A549 treated with Mapracorat at 1 μM for 4 hours (cell line): Measurements from ENCODE around the gene TSC22D4. TPM values are rescaled to one million over a fixed set of nuclear protein-coding genes. Genes with fewer than 3 reads are reported as not detected.

ENCODE experiments used
- total RNA-seq: library from RNA; stranded (reverse); fragments of 200-300 nt; extraction: Qiagen RNA extraction; gene quantifications from 5 replicates; pipeline ENCODE4 v1.2.3, GENCODE V29; 2022

Gene TSC22D4
- total RNA-seq, result 43.7 to 57.5 TPM (median 54.5 TPM) in 5 replicates

DNA sequence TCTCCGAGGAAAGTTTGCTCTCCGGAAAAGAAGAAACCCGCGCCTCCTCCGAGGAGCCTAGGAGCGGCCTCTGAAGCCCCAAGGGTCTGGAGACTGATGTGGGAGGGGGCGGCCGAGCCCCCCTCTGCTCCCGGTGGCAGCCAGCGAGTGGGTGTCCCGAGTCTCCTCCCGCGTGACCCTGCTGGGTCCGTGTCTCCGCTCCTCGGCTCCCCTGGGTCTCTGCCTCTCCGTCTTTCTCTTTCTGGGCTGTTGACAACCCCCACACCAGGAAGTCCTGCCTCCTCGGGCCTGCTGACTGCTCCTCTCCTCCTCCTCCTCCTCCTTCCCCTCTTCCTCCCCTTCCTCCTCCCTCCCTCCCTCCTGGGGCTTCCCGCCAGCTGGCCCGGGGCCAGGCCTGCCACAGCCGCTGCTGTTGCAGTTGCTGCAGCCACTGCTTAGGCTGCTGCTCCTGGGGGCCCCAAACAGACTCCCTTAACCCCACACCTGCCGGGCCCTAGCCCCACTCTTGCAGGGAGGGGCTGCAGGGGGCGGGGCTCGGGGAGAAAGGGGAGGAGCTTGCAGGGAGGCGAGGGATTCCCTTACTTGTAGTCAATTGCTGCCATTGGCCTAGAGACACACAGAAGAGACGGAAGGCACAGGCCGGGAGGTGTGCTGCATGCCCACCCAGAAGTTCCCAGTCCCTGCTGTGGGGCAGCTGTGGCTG is at the start of gene TSC22D4:
Gene TSC22D4, minus strand, starts transcription at position 257 of the 703 bp plus-strand sequence. CDS start 1,176 bp downstream, outside the sequence.

DNA sequence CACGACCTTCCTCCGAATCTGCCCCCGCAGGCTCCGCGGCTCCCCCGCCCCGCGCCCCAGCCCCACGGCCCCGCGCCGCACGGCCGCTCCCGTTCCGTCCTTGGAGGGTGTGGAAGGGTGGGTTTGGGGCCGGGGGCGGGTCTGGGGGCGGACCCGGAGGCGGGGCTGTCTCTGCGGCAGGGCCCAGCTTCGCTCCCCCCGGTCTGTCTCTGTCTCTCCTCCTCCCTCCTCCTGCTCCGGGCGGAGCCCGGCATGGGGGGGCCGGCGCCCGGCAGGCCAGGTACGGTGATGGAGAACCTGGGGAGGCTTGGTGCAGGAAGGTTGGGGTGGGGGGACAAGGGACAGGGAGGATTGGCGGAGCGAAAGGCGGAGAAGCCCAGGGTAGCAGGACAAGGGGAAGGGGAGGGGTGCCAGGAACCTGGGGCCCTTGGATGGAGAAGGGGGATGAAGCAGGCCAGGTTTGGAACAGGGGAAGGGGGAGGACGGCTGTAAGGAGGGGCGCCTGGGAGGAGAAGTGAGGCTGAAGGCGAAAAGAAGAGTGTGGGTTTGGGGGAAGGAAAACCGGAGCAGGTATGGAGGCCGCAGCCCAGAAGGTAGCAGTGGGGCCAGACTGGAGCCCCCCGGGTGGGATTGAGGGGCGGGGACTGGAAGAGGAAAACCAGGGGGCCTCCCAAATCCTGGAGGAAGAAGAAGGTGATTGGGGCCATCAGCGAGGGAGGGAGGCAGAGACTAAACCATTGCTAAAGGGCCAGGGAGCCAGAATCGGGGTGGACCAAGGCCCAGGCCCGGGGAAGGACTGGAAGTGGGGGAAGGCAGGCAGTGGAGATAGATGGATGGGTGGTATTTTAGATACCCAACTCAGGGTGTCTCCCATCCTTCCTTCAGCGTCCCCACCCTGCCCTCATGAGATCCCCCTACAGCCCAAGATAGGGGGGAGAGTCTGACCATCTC is 5.0 kb upstream of the TSC22D4 start, which contains the start of gene NYAP1:
Gene NYAP1, plus strand, starts transcription at position 206 of the 951 bp plus-strand sequence. CDS start 1,385 bp downstream, outside the sequence.

DNA sequence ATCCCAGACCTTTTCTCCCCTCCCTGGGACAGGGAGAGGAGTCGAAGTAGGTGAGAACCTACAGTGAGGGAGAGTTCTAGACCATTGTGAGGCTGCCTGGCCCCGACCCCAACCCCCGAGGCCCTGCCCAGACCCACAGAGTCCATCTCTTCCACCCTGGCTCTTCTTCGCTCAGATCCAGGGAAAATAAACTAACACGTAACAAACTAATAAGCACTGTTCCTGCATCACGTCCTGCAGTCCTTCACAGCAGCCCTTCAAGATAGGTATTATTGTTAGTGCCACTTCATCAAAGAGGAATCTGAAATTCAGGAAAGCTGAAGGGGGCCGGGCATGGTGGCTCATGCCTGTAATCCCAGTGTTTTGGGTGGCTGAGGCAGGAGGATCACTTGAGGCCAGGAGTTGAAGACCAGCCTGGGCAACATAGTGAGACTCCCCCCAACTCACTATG is 14.8 kb downstream of the TSC22D4 start, which contains the start of gene SPACDR:
Gene SPACDR, minus strand, starts transcription at position 51 of the 451 bp plus-strand sequence. CDS start 235 bp downstream, outside the sequence.

DNA sequence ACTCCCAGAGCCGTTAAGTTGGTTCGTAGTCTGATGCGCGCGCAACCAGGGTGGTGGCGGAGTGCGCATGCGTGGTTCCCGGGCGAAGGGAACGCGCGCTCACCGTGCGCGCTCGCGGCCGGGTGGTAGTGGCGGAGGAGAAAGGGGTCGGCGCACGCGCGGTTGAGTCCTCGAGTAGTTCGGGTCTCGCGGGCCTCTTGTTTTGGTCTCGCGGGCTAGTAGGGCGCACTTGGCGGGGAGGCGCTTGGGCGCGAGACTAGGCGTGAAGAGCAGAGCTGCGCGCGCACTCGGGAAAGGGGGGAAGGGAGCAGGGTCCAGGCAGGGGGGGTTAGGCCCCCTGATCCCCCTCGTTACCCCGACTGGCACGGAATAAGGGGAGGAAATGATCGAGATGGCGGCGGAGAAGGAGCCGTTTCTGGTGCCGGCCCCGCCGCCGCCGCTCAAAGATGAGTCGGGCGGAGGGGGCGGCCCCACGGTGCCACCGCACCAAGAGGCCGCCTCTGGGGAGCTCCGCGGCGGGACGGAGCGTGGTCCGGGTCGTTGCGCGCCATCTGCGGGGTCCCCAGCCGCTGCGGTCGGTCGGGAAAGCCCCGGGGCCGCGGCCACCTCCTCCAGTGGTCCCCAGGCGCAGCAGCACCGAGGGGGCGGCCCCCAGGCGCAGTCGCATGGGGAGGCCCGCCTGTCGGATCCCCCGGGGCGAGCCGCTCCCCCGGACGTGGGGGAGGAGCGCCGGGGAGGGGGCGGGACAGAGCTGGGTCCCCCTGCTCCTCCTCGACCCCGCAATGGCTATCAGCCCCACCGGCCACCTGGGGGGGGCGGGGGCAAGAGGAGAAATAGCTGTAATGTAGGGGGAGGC is 49.1 kb downstream of the TSC22D4 start, which contains the start of gene MEPCE:
Gene MEPCE, plus strand, starts transcription at position 195 of the 856 bp plus-strand sequence. Its CDS starts 188 bp downstream, at position 383.

DNA sequence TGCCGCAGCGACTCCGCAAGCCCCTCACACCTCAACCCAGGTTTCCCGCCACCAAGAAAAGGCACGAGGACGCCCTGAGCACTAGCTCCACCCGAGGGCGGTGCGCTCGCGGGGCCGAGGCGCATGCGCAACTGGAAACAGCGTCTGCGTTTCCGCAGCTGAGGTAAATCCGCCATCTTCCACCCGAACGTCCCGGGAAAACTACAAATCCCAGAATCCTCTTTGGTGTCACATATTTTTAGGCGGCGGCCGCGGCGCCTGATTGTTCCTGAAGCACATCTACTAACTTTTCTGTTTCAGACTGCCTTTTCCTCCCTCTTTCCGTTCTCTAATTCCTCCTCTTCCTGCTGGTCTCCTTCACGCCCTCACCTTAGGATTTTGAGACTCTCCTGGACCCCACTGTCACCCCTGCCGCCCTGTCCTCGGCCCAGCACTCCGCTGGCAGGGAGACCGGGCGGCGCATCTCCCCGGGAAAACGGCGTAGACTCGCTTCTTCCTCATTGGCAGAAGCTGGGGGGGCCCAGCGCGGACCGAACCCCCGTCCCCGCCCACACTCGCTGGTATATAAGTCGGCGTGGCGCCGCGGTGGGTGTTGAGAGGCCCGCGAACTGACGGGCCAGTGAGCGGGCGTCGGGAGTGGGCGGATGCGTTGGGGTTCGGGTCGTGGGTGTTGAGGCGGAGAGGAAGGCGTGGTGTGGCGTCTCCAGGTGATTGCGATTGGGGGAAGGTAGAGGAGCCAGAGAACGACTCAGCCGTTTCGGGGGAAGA is 50.6 kb downstream of the TSC22D4 start, which contains the start of gene ZCWPW1:
Gene ZCWPW1, minus strand, starts transcription at position 505 of the 768 bp plus-strand sequence. CDS start 8,054 bp downstream, outside the sequence.

Other genes with a start within 250 kb of the TSC22D4 start
- gene SPDYE3, start 171.5 kb downstream of the TSC22D4 start, total RNA-seq, result not detected in 5 replicates
- gene PILRB, start 121.1 kb downstream of the TSC22D4 start, total RNA-seq, result 21.1 to 37.1 TPM (median 26.3 TPM) in 5 replicates
- 4.1 to 6.3 TPM (median 4.4 TPM) in 5 replicates for gene PILRA, start 105.7 kb downstream of the TSC22D4 start, total RNA-seq
- 0.85 to 1.9 TPM (median 1.3 TPM) in 5 replicates for gene ZCWPW1, start 50.5 kb downstream of the TSC22D4 start, total RNA-seq
- gene MEPCE, start 49.4 kb downstream of the TSC22D4 start, total RNA-seq, result 38.4 to 47.7 TPM (median 42.2 TPM) in 5 replicates
- 31.6 to 58.1 TPM (median 51.3 TPM) in 5 replicates for gene PPP1R35, start 42.7 kb downstream of the TSC22D4 start, total RNA-seq
- 0.48 to 0.94 TPM (median 0.89 TPM) in 5 replicates for gene SPACDR, start 15.0 kb downstream of the TSC22D4 start, total RNA-seq
- gene NYAP1, start 4.7 kb upstream of the TSC22D4 start, total RNA-seq, result 2.7 to 6.3 TPM (median 4.1 TPM) in 5 replicates
- 26.8 to 45.2 TPM (median 37.4 TPM) in 5 replicates for gene AGFG2, start 60.0 kb upstream of the TSC22D4 start, total RNA-seq
- 0.34 to 0.60 TPM (median 0.53 TPM) in 4 of 5 replicates, not detected in the other for gene SAP25, start 94.7 kb upstream of the TSC22D4 start, total RNA-seq
- 12.3 to 18.3 TPM (median 16.0 TPM) in 5 replicates for gene LRCH4, start 106.9 kb upstream of the TSC22D4 start, total RNA-seq
- gene FBXO24, start 107.1 kb upstream of the TSC22D4 start, total RNA-seq, result 0.12 to 0.56 TPM (median 0.28 TPM) in 4 of 5 replicates, not detected in the other
- 7.7 to 12.2 TPM (median 8.8 TPM) in 5 replicates for gene PCOLCE, start 123.1 kb upstream of the TSC22D4 start, total RNA-seq
- gene MOSPD3, start 133.3 kb upstream of the TSC22D4 start, total RNA-seq, result 16.7 to 21.3 TPM (median 19.8 TPM) in 5 replicates
- gene TFR2, start 162.3 kb upstream of the TSC22D4 start, total RNA-seq, result 1.7 to 3.0 TPM (median 2.7 TPM) in 5 replicates
- gene ACTL6B, start 177.2 kb upstream of the TSC22D4 start, total RNA-seq, result not detected in 5 replicates
- gene GNB2, start 194.5 kb upstream of the TSC22D4 start, total RNA-seq, result 164 to 260 TPM (median 253 TPM) in 5 replicates
- 11.8 to 23.5 TPM (median 18.2 TPM) in 5 replicates for gene GIGYF1, start 215.0 kb upstream of the TSC22D4 start, total RNA-seq
- 69.2 to 97.1 TPM (median 91.2 TPM) in 5 replicates for gene POP7, start 226.9 kb upstream of the TSC22D4 start, total RNA-seq
- gene EPO, start 241.3 kb upstream of the TSC22D4 start, total RNA-seq, result 0.10 to 0.12 TPM in 2 of 5 replicates, not detected in the others